Gastroesophageal sphincter (tissue), 3 donors: ENCODE results near the gene HDLBP.

ENCODE experiments used
- CTCF ChIP-seq, 4 experiments: fragments of 200-600 bp in 2 of 4; fragments of 450-650 bp in 2 of 4; sonication (generic) in 1 of 4; IDR thresholded peaks; one replicate each; pipeline ENCODE4 v1.5.1; 2017 to 2019; ENCODE audit warnings: antibody characterized with exemption in 4 of 4, mild to moderate bottlenecking in 2 of 4, moderate library complexity in 2 of 4
- EP300 ChIP-seq: sonication (generic); formaldehyde crosslinking; IDR thresholded peaks from one replicate; pipeline ENCODE4 v1.6.1; 2017; ENCODE audit warnings: antibody characterized with exemption, mild to moderate bottlenecking
- POLR2A ChIP-seq, 2 donors: fragments of 450-650 bp; IDR thresholded peaks; one replicate each; pipeline ENCODE4 v1.6.1; 2017; ENCODE audit warnings: antibody characterized with exemption in 2 of 2, mild to moderate bottlenecking in 2 of 2, moderate library complexity in 1 of 2
- POLR2AphosphoS5 ChIP-seq: sonication (generic); formaldehyde crosslinking; IDR thresholded peaks from one replicate; pipeline ENCODE4 v1.6.1; 2017; ENCODE audit warnings: antibody characterized with exemption

- TF ChIP-seq EP300: no peak
- TF ChIP-seq CTCF (IDR thresholded peaks at IDR 0.05): no peak
- no peak for TF ChIP-seq POLR2A (IDR thresholded peaks at IDR 0.05)
- TF ChIP-seq POLR2AphosphoS5: no peak
Measured at GRCh38 chr2:241296767-241297166, 18.7 kb downstream of the HDLBP start.
